SK-N-SH treated with all-trans-retinoic acid at 6 μM for 48 hours (cell line): ENCODE results near the gene BPIFA1.

Source experiments
- ATAC-seq: fragments of 200-7000 bp; cut with Tn5 transposase; 3 replicates; pipeline ENCODE4 v1.9.1; 2020; ENCODE audit warnings: mild to moderate bottlenecking, moderate library complexity
- ARNTL ChIP-seq: fragments of 450-650 bp; formaldehyde crosslinking; IDR thresholded peaks from 2 replicates; pipeline ENCODE4 v1.5.0; 2020; ENCODE audit warnings: low read depth, mild to moderate bottlenecking, moderate library complexity, borderline replicate concordance
- BACH2 ChIP-seq: fragments of 250-450 bp; sonication (Bioruptor Pico); IDR thresholded peaks from 2 replicates; pipeline ENCODE4 v1.9.0; 2021; ENCODE audit warnings: mild to moderate bottlenecking, borderline replicate concordance
- CSDC2 ChIP-seq: fragments of 250-450 bp; sonication (Bioruptor Pico); IDR thresholded peaks from 2 replicates; pipeline ENCODE4 v1.5.0; 2020; ENCODE audit warnings: mild to moderate bottlenecking, moderate library complexity
- ESRRG ChIP-seq: fragments of 250-450 bp; sonication (Bioruptor Pico); IDR thresholded peaks from 2 replicates; pipeline ENCODE4 v1.6.1; 2021; ENCODE audit warnings: mild to moderate bottlenecking
- GLIS3 ChIP-seq: fragments of 250-450 bp; sonication (Bioruptor Pico); IDR thresholded peaks from 2 replicates; pipeline ENCODE4 v1.5.0; 2020; ENCODE audit warnings: mild to moderate bottlenecking, moderate library complexity
- ISL1 ChIP-seq: fragments of 250-450 bp; sonication (Bioruptor Pico); IDR thresholded peaks from 2 replicates; pipeline ENCODE4 v2.1.2; 2022; ENCODE audit warnings: mild to moderate bottlenecking, moderate library complexity
- OSR1 ChIP-seq: fragments of 250-450 bp; sonication (Bioruptor Pico); IDR thresholded peaks from 2 replicates; pipeline ENCODE4 v1.8.0; 2022; ENCODE audit warnings: moderate library complexity, mild to moderate bottlenecking, inconsistent platforms
- PPARA ChIP-seq: fragments of 250-450 bp; sonication (Bioruptor Pico); IDR thresholded peaks from 2 replicates; pipeline ENCODE4 v1.5.0; 2020; ENCODE audit warnings: mild to moderate bottlenecking, borderline replicate concordance
- RARB ChIP-seq: fragments of 250-450 bp; sonication (Bioruptor Pico); IDR thresholded peaks from 2 replicates; pipeline ENCODE4 v1.8.0; 2021; ENCODE audit warnings: mild to moderate bottlenecking, moderate library complexity
- SNAI2 ChIP-seq: fragments of 250-450 bp; sonication (Bioruptor Pico); IDR thresholded peaks from 2 replicates; pipeline ENCODE4 v1.5.0; 2020; ENCODE audit warnings: mild to moderate bottlenecking, moderate library complexity
- TCF4 ChIP-seq: fragments of 250-450 bp; sonication (Bioruptor Pico); IDR thresholded peaks from 2 replicates; pipeline ENCODE4 v1.8.0; 2021; ENCODE audit warnings: mild to moderate bottlenecking, moderate library complexity, borderline replicate concordance
- TOX ChIP-seq: fragments of 250-450 bp; sonication (Bioruptor Pico); IDR thresholded peaks from 2 replicates; pipeline ENCODE4 v1.8.0; 2021; ENCODE audit warnings: mild to moderate bottlenecking, moderate library complexity, borderline replicate concordance
- ZC3H10 ChIP-seq: fragments of 250-450 bp; sonication (Bioruptor Pico); IDR thresholded peaks from 2 replicates; pipeline ENCODE4 v1.5.1; 2021; ENCODE audit warnings: mild to moderate bottlenecking, moderate library complexity
- ZFP3 ChIP-seq: fragments of 250-450 bp; sonication (Bioruptor Pico); IDR thresholded peaks from 2 replicates; pipeline ENCODE4 v1.5.0; 2020; ENCODE audit warnings: mild to moderate bottlenecking, moderate library complexity
- ZFP30 ChIP-seq: fragments of 450-650 bp; formaldehyde crosslinking; IDR thresholded peaks from 2 replicates; pipeline ENCODE4 v1.5.0; 2022; ENCODE audit warnings: mild to moderate bottlenecking, moderate library complexity
- ZNF565 ChIP-seq: fragments of 450-650 bp; formaldehyde crosslinking; conservative IDR thresholded peaks from 2 replicates; pipeline ENCODE4 v1.5.0; 2020; ENCODE audit warnings: low read depth, mild to moderate bottlenecking, moderate library complexity
- ZNF70 ChIP-seq: fragments of 450-650 bp; formaldehyde crosslinking; IDR thresholded peaks from 2 replicates; pipeline ENCODE4 v1.5.0; 2020; ENCODE audit warnings: mild to moderate bottlenecking, moderate library complexity
- ZNF8 ChIP-seq: fragments of 450-650 bp; formaldehyde crosslinking; IDR thresholded peaks from 2 replicates; pipeline ENCODE4 v1.5.0; 2020; ENCODE audit warnings: mild to moderate bottlenecking, moderate library complexity
- TF ChIP-seq, protein P1 (sequence below): fragments of 250-450 bp; sonication (Bioruptor Pico); IDR thresholded peaks from 2 replicates; pipeline ENCODE4 v1.5.1; 2020; ENCODE audit warnings: low read depth, mild to moderate bottlenecking, moderate library complexity
- TF ChIP-seq, protein P2 (sequence below): fragments of 250-450 bp; sonication (Bioruptor Pico); IDR thresholded peaks from 2 replicates; pipeline ENCODE4 v1.8.0; 2020; ENCODE audit warnings: mild to moderate bottlenecking, moderate library complexity, borderline replicate concordance
- TF ChIP-seq, protein P3 (sequence below): fragments of 250-450 bp; sonication (Bioruptor Pico); IDR thresholded peaks from 2 replicates; pipeline ENCODE4 v1.5.0; 2020; ENCODE audit warnings: mild to moderate bottlenecking, moderate library complexity
- TF ChIP-seq, protein P4 (sequence below): fragments of 250-450 bp; sonication (Bioruptor Pico); IDR thresholded peaks from 2 replicates; pipeline ENCODE4 v1.5.1; 2021; ENCODE audit warnings: mild to moderate bottlenecking, moderate library complexity
- TF ChIP-seq, protein P5 (sequence below): fragments of 250-450 bp; sonication (Bioruptor Pico); IDR thresholded peaks from 2 replicates; pipeline ENCODE4 v1.8.0; 2021; ENCODE audit warnings: low read depth, mild to moderate bottlenecking, moderate library complexity, borderline replicate concordance

Gene BPIFA1

DNA sequence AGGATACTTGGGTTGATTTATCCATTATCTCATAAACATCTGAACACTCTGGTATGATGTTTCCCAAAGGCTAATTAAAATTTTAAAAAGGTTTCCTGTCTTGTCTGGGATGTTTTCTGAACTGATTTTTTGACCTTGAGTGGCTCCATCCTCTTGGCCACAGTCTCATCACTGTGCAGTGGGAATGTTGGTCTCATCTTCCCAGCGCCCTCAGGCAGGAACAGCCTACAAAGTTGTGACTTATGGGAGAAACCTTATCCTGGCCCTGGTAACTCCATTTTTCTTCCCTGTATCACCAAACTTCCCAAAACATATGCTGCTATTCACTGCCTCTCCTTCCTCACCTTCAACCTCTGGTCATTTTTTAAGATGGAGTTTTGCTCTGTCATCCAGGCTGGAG is 25.4 kb upstream of the BPIFA1 start:
- no peak for ATAC-seq
- TF ChIP-seq ZNF565 (CRISPR knock-in tag): no peak
- TF ChIP-seq, protein P1, sequence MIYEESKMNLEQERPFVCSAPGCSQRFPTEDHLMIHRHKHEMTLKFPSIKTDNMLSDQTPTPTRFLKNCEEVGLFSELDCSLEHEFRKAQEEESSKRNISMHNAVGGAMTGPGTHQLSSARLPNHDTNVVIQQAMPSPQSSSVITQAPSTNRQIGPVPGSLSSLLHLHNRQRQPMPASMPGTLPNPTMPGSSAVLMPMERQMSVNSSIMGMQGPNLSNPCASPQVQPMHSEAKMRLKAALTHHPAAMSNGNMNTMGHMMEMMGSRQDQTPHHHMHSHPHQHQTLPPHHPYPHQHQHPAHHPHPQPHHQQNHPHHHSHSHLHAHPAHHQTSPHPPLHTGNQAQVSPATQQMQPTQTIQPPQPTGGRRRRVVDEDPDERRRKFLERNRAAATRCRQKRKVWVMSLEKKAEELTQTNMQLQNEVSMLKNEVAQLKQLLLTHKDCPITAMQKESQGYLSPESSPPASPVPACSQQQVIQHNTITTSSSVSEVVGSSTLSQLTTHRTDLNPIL (CRISPR knock-in tag): no peak
- no peak for TF ChIP-seq ISL1 (CRISPR knock-in tag)

DNA sequence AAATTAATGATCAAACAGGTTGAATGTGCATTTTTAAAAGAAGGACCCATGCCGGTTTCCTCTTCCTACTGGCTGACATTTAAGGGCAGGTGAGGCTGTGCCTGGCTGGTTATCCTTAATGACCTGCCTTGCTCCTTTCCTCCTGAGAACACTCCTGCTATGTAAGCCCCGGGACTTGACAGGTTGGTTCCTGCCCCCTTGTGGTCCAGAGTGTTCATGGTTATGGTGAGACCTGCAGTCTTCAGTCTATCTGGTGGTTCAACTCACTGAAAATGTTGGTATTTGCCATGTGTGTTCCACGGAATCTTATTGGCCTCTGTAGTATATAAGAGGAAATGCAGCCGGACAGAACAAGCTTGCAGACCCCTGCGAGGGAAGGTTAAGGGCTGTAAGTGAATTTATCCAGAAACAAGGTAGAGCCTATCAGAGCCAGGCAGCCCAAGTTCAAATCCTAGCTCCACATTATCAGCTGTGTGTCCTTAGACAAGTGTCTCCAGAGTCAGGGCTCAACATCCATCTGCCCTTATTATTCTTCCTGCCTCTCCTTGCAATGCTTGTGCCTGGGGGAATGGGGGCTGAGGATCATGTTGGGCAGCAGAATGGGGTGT is 23.9 kb upstream of the BPIFA1 start:
- peak; percentile 86 for ATAC-seq
- TF ChIP-seq ZFP30 (CRISPR knock-in tag) (no peak), ISL1 (CRISPR knock-in tag) (no peak), PPARA (CRISPR knock-in tag) (no peak), RARB (CRISPR knock-in tag) (no peak), SNAI2 (CRISPR knock-in tag) (no peak), ARNTL (CRISPR knock-in tag) (no peak), ZNF70 (CRISPR knock-in tag) (no peak), TCF4 (CRISPR knock-in tag) (no peak), ZC3H10 (CRISPR knock-in tag) (no peak), ESRRG (CRISPR knock-in tag) (no peak), ZNF8 (CRISPR knock-in tag) (no peak), CSDC2 (no peak)
- TF ChIP-seq, protein P2, sequence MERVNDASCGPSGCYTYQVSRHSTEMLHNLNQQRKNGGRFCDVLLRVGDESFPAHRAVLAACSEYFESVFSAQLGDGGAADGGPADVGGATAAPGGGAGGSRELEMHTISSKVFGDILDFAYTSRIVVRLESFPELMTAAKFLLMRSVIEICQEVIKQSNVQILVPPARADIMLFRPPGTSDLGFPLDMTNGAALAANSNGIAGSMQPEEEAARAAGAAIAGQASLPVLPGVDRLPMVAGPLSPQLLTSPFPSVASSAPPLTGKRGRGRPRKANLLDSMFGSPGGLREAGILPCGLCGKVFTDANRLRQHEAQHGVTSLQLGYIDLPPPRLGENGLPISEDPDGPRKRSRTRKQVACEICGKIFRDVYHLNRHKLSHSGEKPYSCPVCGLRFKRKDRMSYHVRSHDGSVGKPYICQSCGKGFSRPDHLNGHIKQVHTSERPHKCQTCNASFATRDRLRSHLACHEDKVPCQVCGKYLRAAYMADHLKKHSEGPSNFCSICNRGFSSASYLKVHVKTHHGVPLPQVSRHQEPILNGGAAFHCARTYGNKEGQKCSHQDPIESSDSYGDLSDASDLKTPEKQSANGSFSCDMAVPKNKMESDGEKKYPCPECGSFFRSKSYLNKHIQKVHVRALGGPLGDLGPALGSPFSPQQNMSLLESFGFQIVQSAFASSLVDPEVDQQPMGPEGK (CRISPR knock-in tag): no peak
- TF ChIP-seq, protein P1 (CRISPR knock-in tag): no peak
- TF ChIP-seq, protein P3, sequence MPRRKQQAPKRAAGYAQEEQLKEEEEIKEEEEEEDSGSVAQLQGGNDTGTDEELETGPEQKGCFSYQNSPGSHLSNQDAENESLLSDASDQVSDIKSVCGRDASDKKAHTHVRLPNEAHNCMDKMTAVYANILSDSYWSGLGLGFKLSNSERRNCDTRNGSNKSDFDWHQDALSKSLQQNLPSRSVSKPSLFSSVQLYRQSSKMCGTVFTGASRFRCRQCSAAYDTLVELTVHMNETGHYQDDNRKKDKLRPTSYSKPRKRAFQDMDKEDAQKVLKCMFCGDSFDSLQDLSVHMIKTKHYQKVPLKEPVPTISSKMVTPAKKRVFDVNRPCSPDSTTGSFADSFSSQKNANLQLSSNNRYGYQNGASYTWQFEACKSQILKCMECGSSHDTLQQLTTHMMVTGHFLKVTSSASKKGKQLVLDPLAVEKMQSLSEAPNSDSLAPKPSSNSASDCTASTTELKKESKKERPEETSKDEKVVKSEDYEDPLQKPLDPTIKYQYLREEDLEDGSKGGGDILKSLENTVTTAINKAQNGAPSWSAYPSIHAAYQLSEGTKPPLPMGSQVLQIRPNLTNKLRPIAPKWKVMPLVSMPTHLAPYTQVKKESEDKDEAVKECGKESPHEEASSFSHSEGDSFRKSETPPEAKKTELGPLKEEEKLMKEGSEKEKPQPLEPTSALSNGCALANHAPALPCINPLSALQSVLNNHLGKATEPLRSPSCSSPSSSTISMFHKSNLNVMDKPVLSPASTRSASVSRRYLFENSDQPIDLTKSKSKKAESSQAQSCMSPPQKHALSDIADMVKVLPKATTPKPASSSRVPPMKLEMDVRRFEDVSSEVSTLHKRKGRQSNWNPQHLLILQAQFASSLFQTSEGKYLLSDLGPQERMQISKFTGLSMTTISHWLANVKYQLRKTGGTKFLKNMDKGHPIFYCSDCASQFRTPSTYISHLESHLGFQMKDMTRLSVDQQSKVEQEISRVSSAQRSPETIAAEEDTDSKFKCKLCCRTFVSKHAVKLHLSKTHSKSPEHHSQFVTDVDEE (CRISPR knock-in tag): no peak
- TF ChIP-seq, protein P4, sequence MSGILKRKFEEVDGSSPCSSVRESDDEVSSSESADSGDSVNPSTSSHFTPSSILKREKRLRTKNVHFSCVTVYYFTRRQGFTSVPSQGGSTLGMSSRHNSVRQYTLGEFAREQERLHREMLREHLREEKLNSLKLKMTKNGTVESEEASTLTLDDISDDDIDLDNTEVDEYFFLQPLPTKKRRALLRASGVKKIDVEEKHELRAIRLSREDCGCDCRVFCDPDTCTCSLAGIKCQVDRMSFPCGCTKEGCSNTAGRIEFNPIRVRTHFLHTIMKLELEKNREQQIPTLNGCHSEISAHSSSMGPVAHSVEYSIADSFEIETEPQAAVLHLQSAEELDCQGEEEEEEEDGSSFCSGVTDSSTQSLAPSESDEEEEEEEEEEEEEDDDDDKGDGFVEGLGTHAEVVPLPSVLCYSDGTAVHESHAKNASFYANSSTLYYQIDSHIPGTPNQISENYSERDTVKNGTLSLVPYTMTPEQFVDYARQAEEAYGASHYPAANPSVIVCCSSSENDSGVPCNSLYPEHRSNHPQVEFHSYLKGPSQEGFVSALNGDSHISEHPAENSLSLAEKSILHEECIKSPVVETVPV (CRISPR knock-in tag): no peak
- TF ChIP-seq, protein P5, sequence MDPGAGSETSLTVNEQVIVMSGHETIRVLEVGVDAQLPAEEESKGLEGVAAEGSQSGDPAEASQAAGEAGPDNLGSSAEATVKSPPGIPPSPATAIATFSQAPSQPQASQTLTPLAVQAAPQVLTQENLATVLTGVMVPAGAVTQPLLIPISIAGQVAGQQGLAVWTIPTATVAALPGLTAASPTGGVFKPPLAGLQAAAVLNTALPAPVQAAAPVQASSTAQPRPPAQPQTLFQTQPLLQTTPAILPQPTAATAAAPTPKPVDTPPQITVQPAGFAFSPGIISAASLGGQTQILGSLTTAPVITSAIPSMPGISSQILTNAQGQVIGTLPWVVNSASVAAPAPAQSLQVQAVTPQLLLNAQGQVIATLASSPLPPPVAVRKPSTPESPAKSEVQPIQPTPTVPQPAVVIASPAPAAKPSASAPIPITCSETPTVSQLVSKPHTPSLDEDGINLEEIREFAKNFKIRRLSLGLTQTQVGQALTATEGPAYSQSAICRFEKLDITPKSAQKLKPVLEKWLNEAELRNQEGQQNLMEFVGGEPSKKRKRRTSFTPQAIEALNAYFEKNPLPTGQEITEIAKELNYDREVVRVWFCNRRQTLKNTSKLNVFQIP (CRISPR knock-in tag): no peak

DNA sequence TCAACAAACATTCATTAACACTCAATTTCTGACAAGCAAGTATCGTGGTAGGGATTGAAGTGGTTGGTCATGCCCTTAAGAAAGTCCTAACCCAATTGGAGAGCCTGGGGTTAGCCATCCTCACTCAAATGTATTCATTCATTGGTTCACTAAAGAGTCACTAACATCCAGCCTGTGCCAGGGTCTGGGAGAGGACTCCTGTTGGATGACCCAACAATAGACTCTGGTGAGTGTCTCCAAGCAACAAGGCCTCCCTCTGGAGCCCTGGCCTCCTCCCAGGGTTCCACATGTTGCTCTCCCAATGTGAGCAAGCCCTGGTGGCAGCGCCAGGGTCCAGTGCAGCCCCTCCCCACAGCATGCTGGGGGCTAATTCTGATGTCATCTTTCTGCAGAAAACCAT is 18.7 kb upstream of the BPIFA1 start, which contains the start of gene BPIFA3:
Gene BPIFA3, plus strand, starts transcription at position 301 of the 400 bp plus-strand sequence. CDS start 185 bp downstream, outside the sequence.
- no peak for ATAC-seq
- TF ChIP-seq RARB (CRISPR knock-in tag) (no peak), ESRRG (CRISPR knock-in tag) (no peak), OSR1 (CRISPR knock-in tag) (no peak), TOX (CRISPR knock-in tag) (no peak), BACH2 (CRISPR knock-in tag) (no peak), SNAI2 (CRISPR knock-in tag) (no peak), ZC3H10 (CRISPR knock-in tag) (no peak), GLIS3 (CRISPR knock-in tag) (no peak), TCF4 (CRISPR knock-in tag) (no peak), PPARA (CRISPR knock-in tag) (no peak), ARNTL (CRISPR knock-in tag) (no peak), ZFP3 (CRISPR knock-in tag) (no peak), ZNF565 (CRISPR knock-in tag) (no peak), ISL1 (CRISPR knock-in tag) (no peak)
- TF ChIP-seq, protein P5 (CRISPR knock-in tag): no peak
- TF ChIP-seq, protein P4 (CRISPR knock-in tag): no peak
